ENCODE measurements around the gene MLPH. TPM values are rescaled to one million over a fixed set of nuclear protein-coding genes. Genes with fewer than 3 reads are reported as not detected.

Gene MLPH
- total and polyA plus RNA-seq, 2 of the 13 experiments (the other 11 are each of a cell fraction or from before 2014, with no cell fraction given): 0.12 TPM; not detected in 1

- peak; percentile 38; the same call in 1 of the 2 replicates for TF ChIP-seq PAXIP1 (CRISPR knock-in tag; conservative IDR thresholded peaks at IDR 0.05)
- TF ChIP-seq MTERF4 (CRISPR knock-in tag; IDR thresholded peaks at IDR 0.05): peak; percentile 18; the same call in 1 of the 2 replicates
- no peak for TF ChIP-seq ZNF552 (CRISPR knock-in tag; IDR thresholded peaks at IDR 0.05; ENCODE audit: borderline replicate concordance)
- no peak for TF ChIP-seq PTBP1 (IDR thresholded peaks at IDR 0.05; ENCODE audit: low read depth, low read length, poor library complexity, severe bottlenecking)
- TF ChIP-seq DZIP1 (CRISPR knock-in tag; IDR thresholded peaks at IDR 0.05): no peak
- TF ChIP-seq SALL1 (CRISPR knock-in tag; IDR thresholded peaks at IDR 0.05): peak; percentile 43; the same call in 1 of the 2 replicates
- peak; percentile 40; the same call in 1 of the 2 replicates for TF ChIP-seq RXRB (CRISPR knock-in tag; IDR thresholded peaks at IDR 0.05; ENCODE audit: borderline replicate concordance)
- no peak for TF ChIP-seq ADNP (CRISPR knock-in tag; IDR thresholded peaks at IDR 0.05)
- TF ChIP-seq ZNF574 (CRISPR knock-in tag; IDR thresholded peaks at IDR 0.05): peak; percentile 50
- TF ChIP-seq FOXP4 (CRISPR knock-in tag; IDR thresholded peaks at IDR 0.05): 0 out of 2 replicates have a peak, but pooled peaks have one; percentile 15
- TF ChIP-seq TEAD3 (CRISPR knock-in tag; optimal IDR thresholded peaks at IDR 0.05; ENCODE audit: borderline replicate concordance): peak; percentile 21
- TF ChIP-seq POGZ (CRISPR knock-in tag; IDR thresholded peaks at IDR 0.05): peak; percentile 37; the same call in 1 of the 2 replicates
- TF ChIP-seq ZNF563 (CRISPR knock-in tag; IDR thresholded peaks at IDR 0.05): 0 out of 2 replicates have a peak, but pooled peaks have one; percentile 33
- peak; percentile 39; the same call in 1 of the 2 replicates for TF ChIP-seq HOXA3 (CRISPR knock-in tag; IDR thresholded peaks at IDR 0.05)
- no peak for TF ChIP-seq HDAC2 (CRISPR knock-in tag; IDR thresholded peaks at IDR 0.05)
- no peak for TF ChIP-seq SMAD3 (CRISPR knock-in tag; IDR thresholded peaks at IDR 0.05)
- TF ChIP-seq RXRA (CRISPR knock-in tag; IDR thresholded peaks at IDR 0.05): peak; percentile 57; the same call in 1 of the 2 replicates
- peak; percentile 82 for TF ChIP-seq ZNF143 (CRISPR knock-in tag; IDR thresholded peaks at IDR 0.05)
- peak; percentile 87 for TF ChIP-seq RARA (CRISPR knock-in tag; IDR thresholded peaks at IDR 0.05)
Measured at GRCh38 chr2:237524631-237525030, 37.6 kb downstream of the MLPH start (continued).
